Panc1 (cell line): ENCODE results near the gene HAL. TPM values are rescaled to one million over a fixed set of nuclear protein-coding genes. Genes with fewer than 3 reads are reported as not detected.

Source experiments
- ATAC-seq: fragments of 200-7000 bp; cut with Tn5 transposase; 2 replicates; pipeline ENCODE4 v1.9.1; 2020; ENCODE audit warnings: mild to moderate bottlenecking, moderate library complexity
- BruUV-seq: library from RNA; stranded (reverse); fragments of 400-500 nt; replicated peaks from 2 replicates; lab custom pipeline; 2021; lab: Mats Ljungman, UMichigan
- CTCF ChIA-PET: fragments of 300-600 bp; sonication (Branson Sonifier 250); formaldehyde crosslinking; loops from one replicate; lab custom pipeline; 2022; ENCODE audit warnings: antibody characterized with exemption; lab: Charles Lee
- POLR2A ChIA-PET: fragments of 300-600 bp; sonication (Branson Sonifier 250); formaldehyde crosslinking; loops from one replicate; lab custom pipeline; 2022; ENCODE audit warnings: antibody characterized with exemption; lab: Charles Lee
- DNase-seq: peaks from one replicate; pipeline ENCODE4 v3.0.0-alpha.2; 2010; ENCODE audit warnings: low read depth, low spot score
- H3K27ac ChIP-seq: 2 replicates; pipeline ENCODE4 v1.5.1; 2011; ENCODE audit warnings: mild to moderate bottlenecking, low read length, inconsistent platforms
- H3K27me3 ChIP-seq: fragments of 200-500 bp; sonication (Bioruptor generic); 2 replicates; pipeline ENCODE4 v1.6.0; 2014; ENCODE audit warnings: low read length, inconsistent platforms; ENCODE audit not compliant: control insufficient read depth, insufficient read depth
- H3K36me3 ChIP-seq: fragments of 200-500 bp; sonication (Bioruptor generic); 2 replicates; pipeline ENCODE4 v1.5.1; 2014; ENCODE audit warnings: inconsistent platforms, mild to moderate bottlenecking, low read length, moderate library complexity; ENCODE audit not compliant: control insufficient read depth, insufficient read depth
- H3K4me1 ChIP-seq: 2 replicates; pipeline ENCODE4 v1.5.1; 2011; ENCODE audit warnings: inconsistent platforms, mild to moderate bottlenecking, low read length, moderate library complexity; ENCODE audit not compliant: control insufficient read depth, insufficient read depth
- H3K4me3 ChIP-seq, 2 experiments: 2 replicates each; pipeline ENCODE4 v1.5.1; 2011 to 2012; ENCODE audit warnings: low read depth in 2 of 2, low read length in 2 of 2, mild to moderate bottlenecking in 2 of 2, inconsistent platforms in 1 of 2, moderate library complexity in 1 of 2
- H3K9me3 ChIP-seq: fragments of 200-500 bp; sonication (Bioruptor generic); 2 replicates; pipeline ENCODE4 v1.5.1; 2014; ENCODE audit warnings: low read depth, mild to moderate bottlenecking, inconsistent platforms, low read length, moderate library complexity; ENCODE audit not compliant: control insufficient read depth, insufficient read depth
- POLR2AphosphoS5 ChIP-seq: IDR thresholded peaks from 2 replicates; pipeline ENCODE4 v1.6.1; 2012; ENCODE audit warnings: mild to moderate bottlenecking, low read depth, low read length, moderate library complexity
- SIN3A ChIP-seq: IDR thresholded peaks from 2 replicates; pipeline ENCODE4 v1.6.1; 2012; ENCODE audit warnings: low read depth, mild to moderate bottlenecking, low read length, moderate library complexity, borderline replicate concordance; ENCODE audit not compliant: insufficient read depth
- TCF7L2 ChIP-seq: IDR thresholded peaks from 2 replicates; pipeline ENCODE4 v1.6.1; 2011; ENCODE audit warnings: mild to moderate bottlenecking, low read depth, low read length, inconsistent platforms
- in situ Hi-C: cut with HindIII; loops from 2 replicates; pipeline ENCODE4 v1.10.0; 2016; ENCODE audit warnings: low sequenced_read_pairs, low pct_unique_long_range_greater_than_20kb
- intact Hi-C: fragments of 100-400 bp; cut with micrococcal nuclease; formaldehyde crosslinking; loops from one replicate; pipeline ENCODE4 v1.10.0; 2022; ENCODE audit not compliant: unreplicated experiment
- total RNA-seq: library from RNA; stranded (reverse); gene quantifications from one replicate; pipeline ENCODE4 v1.2.1, GENCODE V29; 2021; ENCODE audit not compliant: unreplicated experiment
- TF ChIP-seq, protein P1 (sequence below): fragments of 450-650 bp; IDR thresholded peaks from 2 replicates; pipeline ENCODE4 v1.5.1; 2017; ENCODE audit warnings: mild to moderate bottlenecking
- TF ChIP-seq, protein P2 (sequence below), 2 experiments: IDR thresholded peaks; 2 replicates each; pipeline ENCODE4 v1.6.1; 2011 to 2012; ENCODE audit warnings: low read depth in 2 of 2, control low read depth in 1 of 2, low read length in 1 of 2, mild to moderate bottlenecking in 1 of 2, moderate library complexity in 1 of 2; ENCODE audit not compliant: insufficient read depth in 1 of 2

Gene HAL
- total RNA-seq, 1 experiment from 2014 or later, result 0.08 TPM

- no TSS peak for BruUV-seq
- in situ Hi-C loops, result no loop called here
- peaks cover 8% of the 10 kb centered on the region; the same call in 1 of the 2 replicates for H3K36me3 ChIP-seq
These were observed 29.4 kb upstream of the HAL start for GRCh38 chr12:96025518-96025917.

DNA sequence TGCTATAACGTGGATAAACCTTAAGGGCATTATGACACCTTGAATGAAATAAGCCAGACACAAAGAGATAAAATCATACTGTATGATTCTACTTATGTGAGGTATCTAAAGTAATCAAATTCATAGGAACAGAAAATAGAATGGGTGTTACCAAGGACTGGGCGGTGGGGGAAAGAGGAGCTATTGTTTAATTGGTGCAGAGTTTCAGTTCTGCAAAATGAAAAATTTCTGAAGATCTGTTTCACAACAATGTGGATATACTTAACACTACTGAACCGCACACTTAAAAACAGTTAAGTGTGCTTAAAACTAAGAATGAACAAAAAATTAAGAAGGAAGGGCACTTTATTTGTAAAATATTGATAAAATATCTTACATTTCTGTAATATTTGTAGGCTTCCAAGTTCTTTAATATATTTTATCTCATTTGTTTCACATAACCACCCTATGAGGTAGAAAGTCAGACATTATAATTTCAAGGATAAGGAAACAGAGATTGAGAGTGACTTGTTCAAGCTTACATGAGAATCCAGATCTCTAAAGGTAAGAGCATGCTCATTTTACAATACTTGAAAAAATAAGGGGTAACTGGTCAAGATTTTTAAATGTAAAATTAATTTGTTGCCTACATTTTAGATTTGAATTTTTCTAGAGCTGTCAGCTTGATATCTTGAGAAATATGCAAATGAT, 24.3 kb upstream of the HAL start:
- TF ChIP-seq TCF7L2 (no peak), SIN3A (no peak), POLR2AphosphoS5 (no peak)
- TF ChIP-seq, protein P1, sequence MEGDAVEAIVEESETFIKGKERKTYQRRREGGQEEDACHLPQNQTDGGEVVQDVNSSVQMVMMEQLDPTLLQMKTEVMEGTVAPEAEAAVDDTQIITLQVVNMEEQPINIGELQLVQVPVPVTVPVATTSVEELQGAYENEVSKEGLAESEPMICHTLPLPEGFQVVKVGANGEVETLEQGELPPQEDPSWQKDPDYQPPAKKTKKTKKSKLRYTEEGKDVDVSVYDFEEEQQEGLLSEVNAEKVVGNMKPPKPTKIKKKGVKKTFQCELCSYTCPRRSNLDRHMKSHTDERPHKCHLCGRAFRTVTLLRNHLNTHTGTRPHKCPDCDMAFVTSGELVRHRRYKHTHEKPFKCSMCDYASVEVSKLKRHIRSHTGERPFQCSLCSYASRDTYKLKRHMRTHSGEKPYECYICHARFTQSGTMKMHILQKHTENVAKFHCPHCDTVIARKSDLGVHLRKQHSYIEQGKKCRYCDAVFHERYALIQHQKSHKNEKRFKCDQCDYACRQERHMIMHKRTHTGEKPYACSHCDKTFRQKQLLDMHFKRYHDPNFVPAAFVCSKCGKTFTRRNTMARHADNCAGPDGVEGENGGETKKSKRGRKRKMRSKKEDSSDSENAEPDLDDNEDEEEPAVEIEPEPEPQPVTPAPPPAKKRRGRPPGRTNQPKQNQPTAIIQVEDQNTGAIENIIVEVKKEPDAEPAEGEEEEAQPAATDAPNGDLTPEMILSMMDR, result no peak
- TF ChIP-seq, protein P2, sequence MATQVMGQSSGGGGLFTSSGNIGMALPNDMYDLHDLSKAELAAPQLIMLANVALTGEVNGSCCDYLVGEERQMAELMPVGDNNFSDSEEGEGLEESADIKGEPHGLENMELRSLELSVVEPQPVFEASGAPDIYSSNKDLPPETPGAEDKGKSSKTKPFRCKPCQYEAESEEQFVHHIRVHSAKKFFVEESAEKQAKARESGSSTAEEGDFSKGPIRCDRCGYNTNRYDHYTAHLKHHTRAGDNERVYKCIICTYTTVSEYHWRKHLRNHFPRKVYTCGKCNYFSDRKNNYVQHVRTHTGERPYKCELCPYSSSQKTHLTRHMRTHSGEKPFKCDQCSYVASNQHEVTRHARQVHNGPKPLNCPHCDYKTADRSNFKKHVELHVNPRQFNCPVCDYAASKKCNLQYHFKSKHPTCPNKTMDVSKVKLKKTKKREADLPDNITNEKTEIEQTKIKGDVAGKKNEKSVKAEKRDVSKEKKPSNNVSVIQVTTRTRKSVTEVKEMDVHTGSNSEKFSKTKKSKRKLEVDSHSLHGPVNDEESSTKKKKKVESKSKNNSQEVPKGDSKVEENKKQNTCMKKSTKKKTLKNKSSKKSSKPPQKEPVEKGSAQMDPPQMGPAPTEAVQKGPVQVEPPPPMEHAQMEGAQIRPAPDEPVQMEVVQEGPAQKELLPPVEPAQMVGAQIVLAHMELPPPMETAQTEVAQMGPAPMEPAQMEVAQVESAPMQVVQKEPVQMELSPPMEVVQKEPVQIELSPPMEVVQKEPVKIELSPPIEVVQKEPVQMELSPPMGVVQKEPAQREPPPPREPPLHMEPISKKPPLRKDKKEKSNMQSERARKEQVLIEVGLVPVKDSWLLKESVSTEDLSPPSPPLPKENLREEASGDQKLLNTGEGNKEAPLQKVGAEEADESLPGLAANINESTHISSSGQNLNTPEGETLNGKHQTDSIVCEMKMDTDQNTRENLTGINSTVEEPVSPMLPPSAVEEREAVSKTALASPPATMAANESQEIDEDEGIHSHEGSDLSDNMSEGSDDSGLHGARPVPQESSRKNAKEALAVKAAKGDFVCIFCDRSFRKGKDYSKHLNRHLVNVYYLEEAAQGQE (IDR thresholded peaks at IDR 0.05; ENCODE audit: insufficient read depth in 1 of 2, low read depth in 2 of 2, low read length in 1 of 2), result no peak
- H3K4me3 ChIP-seq, result no peak overlapping the region
- CTCF ChIA-PET, result no interaction called here
- H3K36me3 ChIP-seq, result peaks cover 5% of the 10 kb centered on the region; the same call in 1 of the 2 replicates
- BruUV-seq, result no TSS peak
- POLR2A ChIA-PET, result no interaction called here
- intact Hi-C loops (no loop called here), in situ Hi-C loops (no loop called here)
- no peaks in the 10 kb centered on the region for H3K27me3 ChIP-seq
- no peaks in the 10 kb centered on the region for H3K4me1 ChIP-seq
- H3K9me3 ChIP-seq, result no peaks in the 10 kb centered on the region
- ATAC-seq (no peak), DNase-seq (no peak)
- no peak overlapping the region for H3K27ac ChIP-seq

More at GRCh38 chr12:96025518-96025917, 29.4 kb upstream of the HAL start:
- intact Hi-C loops, result no loop called here
- no peaks in the 10 kb centered on the region for H3K27me3 ChIP-seq
- DNase-seq (no peak), ATAC-seq (no peak)
- POLR2A ChIA-PET, result no interaction called here
- TF ChIP-seq TCF7L2, result no peak
- TF ChIP-seq POLR2AphosphoS5, result no peak
- no peak for TF ChIP-seq SIN3A
- TF ChIP-seq, protein P1, result no peak
- TF ChIP-seq, protein P2 (IDR thresholded peaks at IDR 0.05; ENCODE audit: insufficient read depth in 1 of 2, low read depth in 2 of 2, low read length in 1 of 2), result no peak
- no peaks in the 10 kb centered on the region for H3K4me1 ChIP-seq
- H3K9me3 ChIP-seq, result no peaks in the 10 kb centered on the region
- CTCF ChIA-PET, result no interaction called here
- H3K4me3 ChIP-seq, result no peak overlapping the region
- H3K27ac ChIP-seq, result no peak overlapping the region
